IgD-negative memory B cell (primary cell): Measurements from ENCODE around the gene MRPL23. TPM values are rescaled to one million over a fixed set of nuclear protein-coding genes. Genes with fewer than 3 reads are reported as not detected.
"Not testable (repeated sequence)": the region's sequence is repeated elsewhere in the genome, so short reads cannot be mapped to it uniquely, and the experiment has no call there.

Experiments
- H3K27ac Mint-ChIP-seq, 3 donors: one replicate each; pipeline ENCODE4 v1.8.0; 2020 to 2022; ENCODE audit warnings: mild to moderate bottlenecking in 3 of 3, mixed read lengths in 3 of 3, moderate library complexity in 1 of 3
- H3K27me3 Mint-ChIP-seq: one replicate; pipeline ENCODE4 v1.8.0; 2021; ENCODE audit warnings: mixed read lengths
- H3K36me3 Mint-ChIP-seq: one replicate; pipeline ENCODE4 v1.8.0; 2020; ENCODE audit warnings: mild to moderate bottlenecking, mixed read lengths
- H3K4me1 Mint-ChIP-seq, 3 donors: one replicate each; pipeline ENCODE4 v1.8.0; 2020 to 2022; ENCODE audit warnings: mixed read lengths in 3 of 3, mild to moderate bottlenecking in 1 of 3
- H3K4me3 Mint-ChIP-seq, 4 donors: one replicate each; pipeline ENCODE4 v1.8.0; 2020 to 2022; ENCODE audit warnings: mild to moderate bottlenecking in 4 of 4, mixed read lengths in 4 of 4, moderate library complexity in 3 of 4
- H3K9me3 Mint-ChIP-seq, 3 donors: one replicate each; pipeline ENCODE4 v1.8.0; 2020 to 2021; ENCODE audit warnings: mixed read lengths in 3 of 3, mild to moderate bottlenecking in 1 of 3
- polyA plus RNA-seq: library from polyadenylated mRNA; unstranded; fragments of 300-500 nt; fragmentation: Illumina TruSeq; gene quantifications from one replicate; pipeline ENCODE4 v1.2.3, GENCODE V29; 2021

The MRPL23 gene
- polyA plus RNA-seq, 1 donor from 2014 or later = 36.2 TPM

GRCh38 chr11:1936072-1936780, 10.9 kb upstream of the MRPL23 start:
- peaks cover 0 to 1% (median 0%) of the 10 kb centered on the region in 3 donors for H3K4me1 Mint-ChIP-seq
- peaks cover 10% of the 10 kb centered on the region for H3K27me3 Mint-ChIP-seq
- no peak overlapping the region for H3K4me3 Mint-ChIP-seq
- no peak overlapping the region for H3K27ac Mint-ChIP-seq
- H3K9me3 Mint-ChIP-seq = no peaks in the 10 kb centered on the region
- H3K36me3 Mint-ChIP-seq = no peaks in the 10 kb centered on the region

- Mint-ChIP-seq H3K9me3 (no peaks in the 10 kb centered on the region), H3K36me3 (no peaks in the 10 kb centered on the region), H3K27me3 (peaks cover 10% of the 10 kb centered on the region), H3K27ac (no peak overlapping the region), H3K4me3 (no peak overlapping the region), H3K4me1 (peaks cover 0 to 1% (median 0%) of the 10 kb centered on the region in 3 donors)
These were observed 10.1 kb upstream of the MRPL23 start for GRCh38 chr11:1936781-1937615.

- Mint-ChIP-seq H3K27me3 (peaks cover 10% of the 10 kb centered on the region), H3K36me3 (no peaks in the 10 kb centered on the region), H3K9me3 (no peaks in the 10 kb centered on the region), H3K4me3 (no peak overlapping the region), H3K27ac (no peak overlapping the region), H3K4me1 (peaks cover 0 to 1% (median 0%) of the 10 kb centered on the region in 3 donors)
These were observed 9.4 kb upstream of the MRPL23 start for GRCh38 chr11:1937616-1938342.

GRCh38 chr11:1938343-1939005, 8.7 kb upstream of the MRPL23 start:
- H3K9me3 Mint-ChIP-seq = no peaks in the 10 kb centered on the region
- peaks cover 5% of the 10 kb centered on the region for H3K27me3 Mint-ChIP-seq
- H3K36me3 Mint-ChIP-seq = no peaks in the 10 kb centered on the region
- peaks cover 0 to 1% (median 0%) of the 10 kb centered on the region in 3 donors for H3K4me1 Mint-ChIP-seq
- peak overlapping the region in 1 of 3 donors; percentile 50 for H3K27ac Mint-ChIP-seq
- no peak overlapping the region for H3K4me3 Mint-ChIP-seq

GRCh38 chr11:1939006-1939625, 8.0 kb upstream of the MRPL23 start:
- H3K36me3 Mint-ChIP-seq = no peaks in the 10 kb centered on the region
- H3K9me3 Mint-ChIP-seq = no peaks in the 10 kb centered on the region
- peaks cover 0 to 1% (median 0%) of the 10 kb centered on the region in 3 donors for H3K4me1 Mint-ChIP-seq
- peaks cover 2% of the 10 kb centered on the region for H3K27me3 Mint-ChIP-seq
- H3K4me3 Mint-ChIP-seq = no peak overlapping the region
- peak overlapping the region in 1 of 3 donors; percentile 50 for H3K27ac Mint-ChIP-seq

- not testable (repeated sequence) for H3K4me3 Mint-ChIP-seq, H3K27ac Mint-ChIP-seq, H3K9me3 Mint-ChIP-seq, H3K36me3 Mint-ChIP-seq, H3K27me3 Mint-ChIP-seq, H3K4me1 Mint-ChIP-seq
These were observed 7.3 kb upstream of the MRPL23 start for GRCh38 chr11:1939788-1940187.

GRCh38 chr11:1942558-1943260, 4.4 kb upstream of the MRPL23 start:
- Mint-ChIP-seq H3K27me3 (peaks cover 2% of the 10 kb centered on the region), H3K27ac (no peak overlapping the region), H3K9me3 (no peaks in the 10 kb centered on the region), H3K4me3 (peak overlapping the region in 1 of 4 donors; percentile 9), H3K36me3 (no peaks in the 10 kb centered on the region), H3K4me1 (peaks cover 0 to 1% (median 0%) of the 10 kb centered on the region in 3 donors)

- Mint-ChIP-seq H3K36me3 (no peaks in the 10 kb centered on the region), H3K27me3 (peaks cover 2% of the 10 kb centered on the region), H3K9me3 (no peaks in the 10 kb centered on the region), H3K4me3 (peak overlapping the region in 1 of 4 donors; percentile 69), H3K27ac (peak overlapping the region in 1 of 3 donors; percentile 54), H3K4me1 (peaks cover 0 to 1% (median 0%) of the 10 kb centered on the region in 3 donors)
These were observed 3.6 kb upstream of the MRPL23 start for GRCh38 chr11:1943576-1943975.

GRCh38 chr11:1943977-1944376, 3.2 kb upstream of the MRPL23 start:
- Mint-ChIP-seq H3K4me3 (peak overlapping the region in 2 of 4 donors; percentile 2 to 69), H3K9me3 (no peaks in the 10 kb centered on the region), H3K4me1 (peaks cover 0 to 1% (median 0%) of the 10 kb centered on the region in 3 donors), H3K27ac (peak overlapping the region in 1 of 3 donors; percentile 54), H3K27me3 (peaks cover 2% of the 10 kb centered on the region), H3K36me3 (no peaks in the 10 kb centered on the region)

- H3K27me3 Mint-ChIP-seq = no peaks in the 10 kb centered on the region
- H3K36me3 Mint-ChIP-seq = no peaks in the 10 kb centered on the region
- no peaks in the 10 kb centered on the region for H3K4me1 Mint-ChIP-seq
- no peaks in the 10 kb centered on the region for H3K9me3 Mint-ChIP-seq
- no peak overlapping the region for H3K4me3 Mint-ChIP-seq
- no peak overlapping the region for H3K27ac Mint-ChIP-seq
These were observed 583 bp downstream of the MRPL23 start for GRCh38 chr11:1947592-1948237.

- H3K36me3 Mint-ChIP-seq = no peaks in the 10 kb centered on the region
- H3K27me3 Mint-ChIP-seq = no peaks in the 10 kb centered on the region
- H3K4me3 Mint-ChIP-seq = no peak overlapping the region
These were observed 1.3 kb downstream of the MRPL23 start for GRCh38 chr11:1948389-1948788.

GRCh38 chr11:1949302-1949701, 2.2 kb downstream of the MRPL23 start:
- H3K9me3 Mint-ChIP-seq = no peaks in the 10 kb centered on the region
- no peaks in the 10 kb centered on the region for H3K36me3 Mint-ChIP-seq
- no peaks in the 10 kb centered on the region for H3K4me1 Mint-ChIP-seq
- no peak overlapping the region for H3K27ac Mint-ChIP-seq
- H3K27me3 Mint-ChIP-seq = no peaks in the 10 kb centered on the region
- H3K4me3 Mint-ChIP-seq = no peak overlapping the region

More at GRCh38 chr11:1948389-1948788, 1.3 kb downstream of the MRPL23 start:
- Mint-ChIP-seq H3K9me3 (no peaks in the 10 kb centered on the region), H3K4me1 (no peaks in the 10 kb centered on the region), H3K27ac (no peak overlapping the region)

- H3K36me3 Mint-ChIP-seq = no peaks in the 10 kb centered on the region
- H3K4me3 Mint-ChIP-seq = no peak overlapping the region
- no peaks in the 10 kb centered on the region for H3K9me3 Mint-ChIP-seq
- H3K27ac Mint-ChIP-seq = no peak overlapping the region
- no peaks in the 10 kb centered on the region for H3K4me1 Mint-ChIP-seq
- H3K27me3 Mint-ChIP-seq = no peaks in the 10 kb centered on the region
These were observed 2.8 kb downstream of the MRPL23 start for GRCh38 chr11:1949922-1950321.
